ENCODE data around the gene ACSL6.

Gene ACSL6

DNA sequence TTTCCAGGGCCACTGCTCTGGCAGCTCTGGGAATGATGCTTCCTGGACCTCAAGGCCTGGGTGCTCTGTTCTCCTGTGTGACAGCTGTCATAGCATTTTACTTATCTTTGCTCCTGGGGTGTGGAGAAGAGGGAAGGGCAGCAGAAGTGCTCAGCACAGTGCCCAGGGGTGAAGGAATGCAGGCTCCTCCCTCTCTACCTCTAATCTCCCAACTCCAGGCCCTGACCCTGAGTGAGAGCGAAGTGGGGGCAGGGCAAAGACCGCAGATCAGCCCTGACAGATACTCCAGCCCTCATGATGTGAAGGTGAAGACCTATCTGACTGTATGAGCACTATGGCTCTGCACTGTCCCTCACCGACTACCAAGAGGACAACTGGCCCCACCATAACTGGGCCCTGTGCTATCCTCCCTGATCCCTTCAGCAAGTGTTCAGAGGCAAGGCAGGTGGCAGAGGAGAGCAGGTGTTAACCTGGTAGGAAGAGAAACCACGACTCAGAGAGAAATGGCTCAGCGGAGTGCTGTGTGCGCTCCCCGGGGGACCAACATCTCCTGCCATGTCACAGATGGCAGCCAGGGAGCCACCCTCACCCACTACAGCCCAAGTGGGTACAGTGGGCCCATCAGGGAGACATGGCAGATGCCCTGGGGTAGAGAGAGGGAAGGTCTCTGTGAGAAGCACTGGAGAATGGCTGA, 16.8 kb downstream of the ACSL6 start:
- TF ChIP-seq, protein P1, sequence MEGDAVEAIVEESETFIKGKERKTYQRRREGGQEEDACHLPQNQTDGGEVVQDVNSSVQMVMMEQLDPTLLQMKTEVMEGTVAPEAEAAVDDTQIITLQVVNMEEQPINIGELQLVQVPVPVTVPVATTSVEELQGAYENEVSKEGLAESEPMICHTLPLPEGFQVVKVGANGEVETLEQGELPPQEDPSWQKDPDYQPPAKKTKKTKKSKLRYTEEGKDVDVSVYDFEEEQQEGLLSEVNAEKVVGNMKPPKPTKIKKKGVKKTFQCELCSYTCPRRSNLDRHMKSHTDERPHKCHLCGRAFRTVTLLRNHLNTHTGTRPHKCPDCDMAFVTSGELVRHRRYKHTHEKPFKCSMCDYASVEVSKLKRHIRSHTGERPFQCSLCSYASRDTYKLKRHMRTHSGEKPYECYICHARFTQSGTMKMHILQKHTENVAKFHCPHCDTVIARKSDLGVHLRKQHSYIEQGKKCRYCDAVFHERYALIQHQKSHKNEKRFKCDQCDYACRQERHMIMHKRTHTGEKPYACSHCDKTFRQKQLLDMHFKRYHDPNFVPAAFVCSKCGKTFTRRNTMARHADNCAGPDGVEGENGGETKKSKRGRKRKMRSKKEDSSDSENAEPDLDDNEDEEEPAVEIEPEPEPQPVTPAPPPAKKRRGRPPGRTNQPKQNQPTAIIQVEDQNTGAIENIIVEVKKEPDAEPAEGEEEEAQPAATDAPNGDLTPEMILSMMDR (IDR thresholded peaks at IDR 0.05; ENCODE audit: low read depth, low read length) = no peak
- Histone ChIP-seq H3K27me3 (ENCODE audit: insufficient read depth, low read depth, severe bottlenecking) (no peaks in the 10 kb centered on the region), H3K36me3 (peaks cover 13% of the 10 kb centered on the region), H3K27ac (no peak overlapping the region), H3K4me3 (ENCODE audit: low read depth, low read length) (no peak overlapping the region), H3K9me3 (ENCODE audit: severe bottlenecking) (no peaks in the 10 kb centered on the region)
- no peak for DNase-seq

DNA sequence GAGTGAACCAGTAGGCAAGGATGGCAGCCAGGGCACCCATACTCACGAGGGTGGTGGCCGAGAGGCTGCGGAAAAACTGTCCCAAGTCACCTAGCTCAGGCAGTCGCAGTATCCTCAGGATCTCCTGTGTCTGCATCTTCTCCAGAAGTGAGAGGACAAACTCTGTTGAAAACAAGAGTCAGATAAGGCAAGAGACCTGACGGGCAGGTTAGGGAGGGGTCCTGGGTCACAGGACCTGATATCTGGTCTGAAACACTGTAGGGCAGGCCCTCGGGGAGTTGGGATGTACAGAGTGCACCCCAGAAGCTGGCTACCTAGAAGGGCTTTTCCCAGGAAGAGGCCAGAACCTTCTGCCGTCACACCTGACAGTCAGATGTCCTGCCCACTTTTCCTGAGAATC, 17.4 kb downstream of the ACSL6 start:
- TF ChIP-seq, protein P1 (IDR thresholded peaks at IDR 0.05; ENCODE audit: low read depth, low read length) = no peak
- Histone ChIP-seq H3K9me3 (ENCODE audit: severe bottlenecking) (no peaks in the 10 kb centered on the region), H3K4me3 (ENCODE audit: low read depth, low read length) (no peak overlapping the region), H3K27me3 (ENCODE audit: insufficient read depth, low read depth, severe bottlenecking) (no peaks in the 10 kb centered on the region), H3K36me3 (peaks cover 13% of the 10 kb centered on the region), H3K27ac (no peak overlapping the region)
- no peak for DNase-seq

DNA sequence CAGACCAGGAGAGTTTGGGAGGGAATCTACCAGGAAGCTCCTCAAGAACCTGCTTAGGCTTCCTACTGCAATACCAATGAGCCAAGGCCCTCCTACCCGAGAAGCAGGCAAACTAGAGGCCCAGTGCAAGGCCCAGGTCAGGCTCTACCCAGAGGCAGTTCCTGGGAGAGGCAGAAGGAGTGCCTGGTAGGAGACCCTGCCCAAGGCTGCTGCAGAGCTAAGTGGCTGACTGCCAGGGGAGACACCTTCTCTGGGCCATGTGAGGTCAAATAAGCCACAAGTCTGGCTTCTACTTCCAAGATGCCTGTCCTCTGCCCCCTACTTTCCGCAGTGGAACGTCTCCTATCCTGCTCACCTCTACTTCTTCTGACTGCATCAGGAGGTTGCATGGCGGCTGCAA, 17.8 kb downstream of the ACSL6 start:
- Histone ChIP-seq H3K4me3 (ENCODE audit: low read depth, low read length) (no peak overlapping the region), H3K9me3 (ENCODE audit: severe bottlenecking) (no peaks in the 10 kb centered on the region), H3K27me3 (ENCODE audit: insufficient read depth, low read depth, severe bottlenecking) (no peaks in the 10 kb centered on the region), H3K36me3 (peaks cover 13% of the 10 kb centered on the region), H3K27ac (no peak overlapping the region)
- TF ChIP-seq, protein P1 (IDR thresholded peaks at IDR 0.05; ENCODE audit: low read depth, low read length) = no peak
- no peak for DNase-seq

DNA sequence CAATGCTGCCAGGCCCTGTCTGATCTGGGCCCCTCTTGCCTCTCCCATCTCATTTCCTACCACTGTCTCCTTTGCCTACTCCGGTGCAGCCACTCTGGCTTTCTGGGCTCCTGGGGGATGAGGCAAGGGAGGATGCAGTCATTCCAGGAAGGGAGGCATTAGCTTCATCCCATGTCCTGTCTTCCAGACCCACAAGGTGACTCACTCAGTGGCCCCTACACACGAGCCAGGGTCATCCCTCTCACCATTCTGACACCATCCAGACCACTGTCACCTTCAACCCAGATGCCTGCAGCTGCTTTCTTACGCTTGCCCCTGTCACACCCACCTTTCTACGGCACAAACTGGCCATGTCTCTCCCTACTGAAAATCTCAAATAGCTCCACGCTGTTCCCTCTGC, 19.1 kb downstream of the ACSL6 start:
- Histone ChIP-seq H3K36me3 (peaks cover 17% of the 10 kb centered on the region), H3K27ac (no peak overlapping the region), H3K4me3 (ENCODE audit: low read depth, low read length) (no peak overlapping the region), H3K9me3 (ENCODE audit: severe bottlenecking) (no peaks in the 10 kb centered on the region), H3K27me3 (ENCODE audit: insufficient read depth, low read depth, severe bottlenecking) (no peaks in the 10 kb centered on the region)
- TF ChIP-seq, protein P1 (IDR thresholded peaks at IDR 0.05; ENCODE audit: low read depth, low read length) = no peak
- no peak for DNase-seq

DNA sequence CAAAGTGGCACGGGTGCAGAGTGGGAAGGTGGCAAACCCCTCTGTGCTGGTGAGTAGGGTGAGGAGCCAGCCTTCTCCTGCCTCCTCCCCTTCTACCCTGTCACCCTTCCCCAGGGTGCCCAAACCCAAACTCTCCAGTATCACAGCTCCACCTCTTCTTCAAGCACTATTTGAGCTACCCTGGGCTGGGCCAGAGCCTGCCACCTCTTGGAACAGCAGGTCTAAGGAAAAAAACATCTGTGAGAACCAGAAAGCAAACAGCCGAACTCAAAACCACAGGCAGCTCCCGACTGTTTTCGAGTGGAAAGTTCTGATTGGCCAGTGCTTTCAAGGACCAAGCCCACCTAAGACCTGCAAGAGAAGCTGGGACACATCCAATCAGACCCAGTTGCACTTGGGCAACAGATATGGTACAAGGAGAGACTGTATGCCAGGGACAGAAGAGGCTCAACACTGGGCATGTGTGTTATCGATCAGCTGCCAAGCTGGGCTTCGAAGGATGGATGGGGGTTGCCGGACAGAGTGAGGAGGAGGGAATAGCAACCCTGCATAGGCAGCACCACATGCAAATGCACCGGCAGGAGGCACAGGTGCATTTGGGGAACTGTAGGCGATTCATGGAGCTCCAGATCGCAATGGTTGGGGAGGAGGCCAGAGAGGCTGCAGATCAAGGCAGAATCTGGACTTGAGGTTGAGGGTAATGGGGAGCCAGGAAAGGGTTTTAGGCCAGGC, 19.7 kb downstream of the ACSL6 start:
- no peak overlapping the region for H3K4me3 ChIP-seq (ENCODE audit: low read depth, low read length)
- no peaks in the 10 kb centered on the region for H3K9me3 ChIP-seq (ENCODE audit: severe bottlenecking)
- TF ChIP-seq, protein P1 (IDR thresholded peaks at IDR 0.05; ENCODE audit: low read depth, low read length) = no peak
- peaks cover 17% of the 10 kb centered on the region for H3K36me3 ChIP-seq
- H3K27ac ChIP-seq = no peak overlapping the region
- DNase-seq = no peak
- no peaks in the 10 kb centered on the region for H3K27me3 ChIP-seq (ENCODE audit: insufficient read depth, low read depth, severe bottlenecking)

Data from WERI-Rb-1 (cell line).